Stimulated activated CD4-positive, alpha-beta T cell treated with anti-CD3 and anti-CD28 coated beads, TNF-alpha, amount 100 ng/mL, for 48 hours (primary cell): ENCODE results near the gene SPATA45.

Experiments used
- DNase-seq, 3 donors: peaks; one replicate each; pipeline ENCODE4 v3.0.0-alpha.2; 2020; ENCODE audit warnings: low read depth in 3 of 3

Gene SPATA45

DNA sequence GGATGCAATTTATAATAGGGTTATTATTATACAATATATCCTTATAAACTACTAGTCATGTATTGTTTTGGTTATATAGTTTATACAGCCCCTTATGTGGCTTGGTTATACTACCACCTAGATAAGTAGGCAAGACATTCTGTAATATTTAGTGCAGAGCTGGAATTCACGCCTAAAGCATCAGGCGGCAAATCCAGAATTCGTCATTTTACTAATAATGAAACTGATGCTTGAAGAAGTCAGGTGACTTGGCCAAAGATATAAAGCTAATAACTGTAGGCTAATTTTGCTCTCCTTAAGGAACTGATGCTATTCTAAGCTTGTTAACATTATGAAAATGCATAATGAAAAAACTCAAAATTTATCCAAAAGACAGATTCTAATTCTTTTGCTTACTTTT, 66.7 kb downstream of the SPATA45 start:
- DNase-seq = no peak
